AG10803 (cell line): ENCODE data around the gene ITGA11.

ENCODE experiments used
- DNase-seq: peaks from one replicate; pipeline ENCODE4 v3.0.0; 2010; ENCODE audit warnings: low read depth
- H3K4me3 ChIP-seq: 2 replicates; pipeline ENCODE4 v1.5.1; 2011; ENCODE audit warnings: mild to moderate bottlenecking, low read length, control low read depth
- TF ChIP-seq, protein P1 (sequence below): conservative IDR thresholded peaks from 2 replicates; pipeline ENCODE4 v1.5.1; 2011; ENCODE audit warnings: mild to moderate bottlenecking, low read length, control low read depth, inconsistent platforms

ITGA11 gene

DNA sequence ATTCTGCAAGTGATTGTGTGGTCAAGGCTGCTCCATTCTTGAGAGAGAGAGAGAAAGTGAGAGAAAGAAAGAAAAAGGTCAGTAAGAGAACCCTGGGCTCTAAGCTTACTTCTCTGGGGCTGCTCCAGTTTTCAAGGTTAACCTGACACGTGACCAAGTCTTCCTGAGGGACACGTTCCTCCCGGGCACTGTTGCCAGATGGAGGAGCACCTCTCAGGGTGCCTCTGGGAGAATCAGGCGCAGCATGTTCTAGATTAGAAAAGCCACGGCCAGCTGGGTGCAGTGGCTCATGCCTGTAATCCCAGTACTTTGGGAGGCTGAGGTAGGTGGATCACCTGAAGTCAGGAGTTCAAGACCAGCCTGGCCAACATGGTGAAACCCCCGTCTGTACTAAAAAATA, 60.8 kb downstream of the ITGA11 start:
- DNase-seq, result no peak
- TF ChIP-seq, protein P1, sequence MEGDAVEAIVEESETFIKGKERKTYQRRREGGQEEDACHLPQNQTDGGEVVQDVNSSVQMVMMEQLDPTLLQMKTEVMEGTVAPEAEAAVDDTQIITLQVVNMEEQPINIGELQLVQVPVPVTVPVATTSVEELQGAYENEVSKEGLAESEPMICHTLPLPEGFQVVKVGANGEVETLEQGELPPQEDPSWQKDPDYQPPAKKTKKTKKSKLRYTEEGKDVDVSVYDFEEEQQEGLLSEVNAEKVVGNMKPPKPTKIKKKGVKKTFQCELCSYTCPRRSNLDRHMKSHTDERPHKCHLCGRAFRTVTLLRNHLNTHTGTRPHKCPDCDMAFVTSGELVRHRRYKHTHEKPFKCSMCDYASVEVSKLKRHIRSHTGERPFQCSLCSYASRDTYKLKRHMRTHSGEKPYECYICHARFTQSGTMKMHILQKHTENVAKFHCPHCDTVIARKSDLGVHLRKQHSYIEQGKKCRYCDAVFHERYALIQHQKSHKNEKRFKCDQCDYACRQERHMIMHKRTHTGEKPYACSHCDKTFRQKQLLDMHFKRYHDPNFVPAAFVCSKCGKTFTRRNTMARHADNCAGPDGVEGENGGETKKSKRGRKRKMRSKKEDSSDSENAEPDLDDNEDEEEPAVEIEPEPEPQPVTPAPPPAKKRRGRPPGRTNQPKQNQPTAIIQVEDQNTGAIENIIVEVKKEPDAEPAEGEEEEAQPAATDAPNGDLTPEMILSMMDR, result no peak
- no peak overlapping the region for H3K4me3 ChIP-seq

GRCh38 chr15:68370768-68371151, 61.2 kb downstream of the ITGA11 start:
- TF ChIP-seq, protein P1, result no peak
- no peak overlapping the region for H3K4me3 ChIP-seq
- DNase-seq, result no peak

DNA sequence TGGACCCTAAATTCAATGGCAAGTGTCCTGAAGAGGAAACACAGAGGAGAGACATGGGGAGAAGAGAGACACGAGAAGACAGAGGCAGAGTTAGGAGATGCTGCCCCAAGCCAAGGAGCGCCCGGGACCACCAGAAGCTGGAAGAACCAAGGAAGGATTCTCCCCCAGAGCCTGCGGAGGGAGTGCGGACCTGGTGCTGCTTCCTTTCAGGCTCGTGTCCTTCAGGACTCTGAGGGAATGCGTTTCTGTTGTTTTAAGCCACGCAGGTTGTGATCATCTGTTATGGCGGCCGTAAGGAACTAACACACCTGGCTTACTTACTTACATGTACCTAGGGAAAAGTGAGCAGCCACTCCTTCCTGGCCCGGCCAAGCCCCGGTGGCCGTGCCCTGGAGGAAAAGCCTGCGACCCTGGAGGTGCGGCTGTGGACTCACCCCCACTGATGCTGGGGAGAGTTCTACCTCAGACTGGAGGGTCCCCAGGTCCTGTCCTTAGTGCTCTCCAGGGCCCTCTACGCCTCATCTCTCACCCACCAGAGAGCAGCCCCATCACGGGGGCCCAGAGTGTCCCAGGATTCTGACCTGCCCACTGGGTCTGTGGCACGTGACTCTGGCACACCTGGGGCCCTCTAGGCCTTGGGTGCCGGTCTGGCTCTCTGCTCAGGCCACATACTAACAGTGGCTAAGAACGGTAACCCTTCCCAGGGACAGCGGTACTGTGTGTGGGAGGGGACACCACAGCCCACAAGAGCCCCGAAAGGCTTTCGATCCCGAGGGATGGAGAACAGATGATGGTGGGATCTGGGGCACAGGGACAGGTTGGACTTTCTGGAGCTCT, 61.8 kb downstream of the ITGA11 start:
- no peak overlapping the region for H3K4me3 ChIP-seq
- TF ChIP-seq, protein P1, result no peak
- DNase-seq, result no peak

DNA sequence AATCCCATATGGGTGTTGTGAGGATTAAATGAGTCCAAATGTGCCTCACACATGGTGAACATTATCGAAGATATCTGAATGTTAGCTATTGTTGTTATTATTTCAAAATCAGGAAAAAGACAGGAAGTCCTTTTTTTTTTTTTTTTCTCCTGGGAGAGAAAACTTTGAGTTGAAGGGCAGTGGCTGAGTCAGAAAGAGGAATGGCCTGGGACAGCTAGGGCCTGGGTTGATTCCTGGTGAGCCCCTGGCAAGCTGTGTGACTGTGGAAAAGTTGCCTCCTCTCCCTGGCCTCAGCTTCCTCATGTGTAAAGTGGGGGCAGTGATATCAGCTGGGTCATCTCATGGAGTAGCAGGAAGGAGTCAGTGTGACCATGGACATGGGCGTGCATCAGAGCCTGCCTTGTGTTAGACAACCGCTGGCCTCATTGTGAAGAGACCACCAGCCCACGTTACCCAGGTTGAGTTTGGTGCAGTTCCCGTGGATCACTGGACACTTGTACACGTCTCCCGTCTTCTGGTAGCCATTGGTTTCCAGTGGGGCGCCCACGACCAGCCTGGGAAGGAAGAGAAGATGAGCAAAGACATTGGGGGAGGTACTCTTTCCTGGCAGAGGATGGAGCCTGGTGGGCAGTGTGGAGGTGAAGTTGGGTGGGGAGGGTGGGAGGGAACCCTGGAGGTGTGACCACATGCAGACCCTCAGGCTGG, 63.1 kb downstream of the ITGA11 start:
- H3K4me3 ChIP-seq, result no peak overlapping the region
- peak; percentile 49 for DNase-seq
- TF ChIP-seq, protein P1, result no peak

- H3K4me3 ChIP-seq, result no peak overlapping the region
- no peak for DNase-seq
- TF ChIP-seq, protein P1, result no peak
Observed at GRCh38 chr15:68367992-68368391, 64.0 kb downstream of the ITGA11 start.

GRCh38 chr15:68367226-68367625, 64.7 kb downstream of the ITGA11 start:
- no peak for DNase-seq
- TF ChIP-seq, protein P1, result no peak
- H3K4me3 ChIP-seq, result no peak overlapping the region

GRCh38 chr15:68366314-68366713, 65.6 kb downstream of the ITGA11 start:
- H3K4me3 ChIP-seq, result no peak overlapping the region
- TF ChIP-seq, protein P1, result no peak
- no peak for DNase-seq
